GM15510 (cell line): ENCODE data around the gene TCHP.

Source experiments
- POLR2A ChIP-seq: IDR thresholded peaks from 3 replicates; pipeline ENCODE4 v1.6.1; 2011; ENCODE audit warnings: borderline replicate concordance; ENCODE audit not compliant: insufficient read length; ENCODE audit errors: extremely low read depth

TCHP gene

GRCh38 chr12:109938947-109939346, 38.9 kb downstream of the TCHP start:
- no peak for TF ChIP-seq POLR2A

- no peak for TF ChIP-seq POLR2A
Measured at GRCh38 chr12:109939504-109939903, 39.4 kb downstream of the TCHP start.

GRCh38 chr12:109940339-109940923, 40.4 kb downstream of the TCHP start:
- TF ChIP-seq POLR2A: no peak

GRCh38 chr12:109943811-109944210, 43.7 kb downstream of the TCHP start:
- TF ChIP-seq POLR2A: no peak

- TF ChIP-seq POLR2A: no peak
Measured at GRCh38 chr12:109944561-109945359, 44.7 kb downstream of the TCHP start.

- TF ChIP-seq POLR2A: no peak
Measured at GRCh38 chr12:109946505-109946904, 46.4 kb downstream of the TCHP start.

- no peak for TF ChIP-seq POLR2A
Measured at GRCh38 chr12:109946913-109947312, 46.8 kb downstream of the TCHP start.

- no peak for TF ChIP-seq POLR2A
Measured at GRCh38 chr12:109947521-109947920, 47.4 kb downstream of the TCHP start.

- no peak for TF ChIP-seq POLR2A
Measured at GRCh38 chr12:109948368-109948767, 48.3 kb downstream of the TCHP start.

GRCh38 chr12:109949089-109949488, 49.0 kb downstream of the TCHP start:
- TF ChIP-seq POLR2A: no peak

GRCh38 chr12:109950625-109951024, 50.6 kb downstream of the TCHP start:
- TF ChIP-seq POLR2A: no peak

- TF ChIP-seq POLR2A: no peak
Measured at GRCh38 chr12:109951136-109951535, 51.1 kb downstream of the TCHP start.

- no peak for TF ChIP-seq POLR2A
Measured at GRCh38 chr12:109951751-109952150, 51.7 kb downstream of the TCHP start.

- no peak for TF ChIP-seq POLR2A
Measured at GRCh38 chr12:109952160-109952858, 52.2 kb downstream of the TCHP start.

GRCh38 chr12:109952873-109953272, 52.8 kb downstream of the TCHP start:
- TF ChIP-seq POLR2A: no peak
